AG04450 (cell line): ENCODE measurements around the gene MAK. TPM values are rescaled to one million over a fixed set of nuclear protein-coding genes. Genes with fewer than 3 reads are reported as not detected.
"Not testable (repeated sequence)": the region's sequence is repeated elsewhere in the genome, so short reads cannot be mapped to it uniquely, and the experiment has no call there.

ENCODE experiments used
- CTCF ChIA-PET: fragments of 300-600, 350-600 bp; formaldehyde crosslinking; extraction: SDS; loops from one replicate; lab custom pipeline; 2022; ENCODE audit warnings: antibody characterized with exemption, inconsistent platforms; lab: Charles Lee
- POLR2A ChIA-PET: fragments of 350-600 bp; formaldehyde crosslinking; extraction: SDS; loops from one replicate; lab custom pipeline; 2021; ENCODE audit warnings: antibody characterized with exemption, inconsistent platforms; lab: Yijun Ruan, JAX
- DNase-seq: peaks from one replicate; pipeline ENCODE4 v3.0.0-alpha.2; 2011; ENCODE audit warnings: low read depth, low spot score
- H3K27ac ChIP-seq: one replicate; pipeline ENCODE4 v1.5.1; 2012; ENCODE audit warnings: low read depth, low read length, control low read depth
- H3K27me3 ChIP-seq: one replicate; pipeline ENCODE4 v1.6.0; 2012; ENCODE audit warnings: low read length; ENCODE audit not compliant: control insufficient read depth, insufficient read depth
- H3K4me3 ChIP-seq: 2 replicates; pipeline ENCODE4 v1.5.1; 2011; ENCODE audit warnings: mild to moderate bottlenecking, low read depth, low read length, control low read depth
- H3K9me3 ChIP-seq: 2 replicates; pipeline ENCODE4 v1.5.1; 2012; ENCODE audit warnings: low read length; ENCODE audit not compliant: control insufficient read depth, insufficient read depth
- polyA plus RNA-seq: library from polyadenylated mRNA; depleted of rRNA; stranded (reverse); fragments of >200 nt; gene quantifications from 2 replicates; pipeline ENCODE4 v1.2.3, GENCODE V29; 2011
- TF ChIP-seq, protein P1 (sequence below): IDR thresholded peaks from 2 replicates; pipeline ENCODE4 v1.5.1; 2011; ENCODE audit warnings: low read depth, low read length, control low read depth, inconsistent platforms

Gene MAK
- polyA plus RNA-seq, 1 experiment = not detected

DNA sequence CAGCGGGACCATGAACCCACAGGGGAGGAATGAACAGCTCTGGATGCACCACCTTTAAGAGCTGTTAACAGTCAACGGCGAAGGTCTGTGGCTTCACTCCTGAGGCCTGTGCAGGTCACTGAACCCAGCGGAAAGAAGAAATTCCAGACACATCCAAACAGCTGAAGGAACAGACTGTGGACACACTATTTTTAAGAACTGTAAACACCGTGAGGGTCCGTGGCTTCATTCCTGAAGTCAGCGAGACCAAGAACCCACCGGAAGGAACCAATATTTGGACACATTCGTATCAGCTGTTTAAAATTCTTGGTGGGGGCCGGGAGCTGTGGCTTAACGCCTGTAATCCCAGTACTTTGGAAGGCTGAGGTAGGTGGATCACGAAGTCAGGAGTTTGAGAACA is 96.1 kb downstream of the MAK start:
- DNase-seq = no peak
- ChIA-PET POLR2A (no interaction called here), CTCF (no interaction called here)
- H3K4me3 ChIP-seq = no peak overlapping the region
- TF ChIP-seq, protein P1, sequence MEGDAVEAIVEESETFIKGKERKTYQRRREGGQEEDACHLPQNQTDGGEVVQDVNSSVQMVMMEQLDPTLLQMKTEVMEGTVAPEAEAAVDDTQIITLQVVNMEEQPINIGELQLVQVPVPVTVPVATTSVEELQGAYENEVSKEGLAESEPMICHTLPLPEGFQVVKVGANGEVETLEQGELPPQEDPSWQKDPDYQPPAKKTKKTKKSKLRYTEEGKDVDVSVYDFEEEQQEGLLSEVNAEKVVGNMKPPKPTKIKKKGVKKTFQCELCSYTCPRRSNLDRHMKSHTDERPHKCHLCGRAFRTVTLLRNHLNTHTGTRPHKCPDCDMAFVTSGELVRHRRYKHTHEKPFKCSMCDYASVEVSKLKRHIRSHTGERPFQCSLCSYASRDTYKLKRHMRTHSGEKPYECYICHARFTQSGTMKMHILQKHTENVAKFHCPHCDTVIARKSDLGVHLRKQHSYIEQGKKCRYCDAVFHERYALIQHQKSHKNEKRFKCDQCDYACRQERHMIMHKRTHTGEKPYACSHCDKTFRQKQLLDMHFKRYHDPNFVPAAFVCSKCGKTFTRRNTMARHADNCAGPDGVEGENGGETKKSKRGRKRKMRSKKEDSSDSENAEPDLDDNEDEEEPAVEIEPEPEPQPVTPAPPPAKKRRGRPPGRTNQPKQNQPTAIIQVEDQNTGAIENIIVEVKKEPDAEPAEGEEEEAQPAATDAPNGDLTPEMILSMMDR = no peak
- 0 out of 2 replicates have a peak, but pooled peaks cover 4% of the 10 kb centered on the region for H3K9me3 ChIP-seq
- H3K27ac ChIP-seq = no peak overlapping the region
- H3K27me3 ChIP-seq = no peaks in the 10 kb centered on the region

DNA sequence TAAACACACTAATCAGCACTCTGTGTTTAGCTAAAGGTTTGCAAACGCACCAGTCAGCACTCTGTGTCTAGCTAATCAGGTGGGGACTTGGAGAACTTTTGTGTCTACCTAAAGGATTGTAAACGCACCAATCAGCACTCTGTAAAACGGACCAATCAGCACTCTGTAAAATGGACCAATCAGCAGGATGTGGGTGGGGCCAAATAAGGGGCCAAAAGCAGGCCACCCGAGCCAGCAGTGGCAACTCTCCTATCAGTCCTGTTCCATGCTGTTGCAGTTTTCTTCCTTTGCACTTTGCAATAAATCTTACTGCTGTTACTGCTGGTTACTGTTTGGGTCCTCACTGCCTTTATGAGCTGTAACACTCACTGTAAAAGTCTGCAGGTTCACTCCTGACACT is 96.7 kb downstream of the MAK start:
- H3K27me3 ChIP-seq, H3K27ac ChIP-seq, CTCF ChIA-PET, POLR2A ChIA-PET, DNase-seq, H3K4me3 ChIP-seq, H3K9me3 ChIP-seq: not testable (repeated sequence)

DNA sequence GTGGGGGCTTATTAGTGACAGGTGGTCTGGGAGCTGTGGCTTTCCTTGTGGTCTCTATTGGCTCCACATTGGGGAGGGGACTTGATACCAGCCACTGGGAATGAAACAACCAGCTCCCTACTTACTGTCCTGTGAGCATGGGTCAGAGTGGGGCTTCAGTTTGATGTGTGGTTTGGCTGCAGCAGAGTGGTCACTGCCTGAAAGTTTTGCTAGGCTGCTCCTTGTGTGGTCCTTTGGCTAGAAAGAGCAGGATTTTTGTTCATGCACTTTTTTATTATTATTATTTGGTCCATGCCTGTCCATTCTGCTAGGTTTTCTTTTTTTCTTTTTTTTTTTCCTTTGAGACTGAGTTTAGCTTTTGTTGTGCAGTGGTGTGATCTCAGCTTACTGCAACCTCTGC is 98.3 kb downstream of the MAK start:
- TF ChIP-seq, protein P1 = no peak
- Histone ChIP-seq H3K27me3 (no peaks in the 10 kb centered on the region), H3K9me3 (0 out of 2 replicates have a peak, but pooled peaks cover 4% of the 10 kb centered on the region), H3K4me3 (no peak overlapping the region), H3K27ac (no peak overlapping the region)
- CTCF ChIA-PET = no interaction called here
- DNase-seq = no peak
- POLR2A ChIA-PET = no interaction called here

DNA sequence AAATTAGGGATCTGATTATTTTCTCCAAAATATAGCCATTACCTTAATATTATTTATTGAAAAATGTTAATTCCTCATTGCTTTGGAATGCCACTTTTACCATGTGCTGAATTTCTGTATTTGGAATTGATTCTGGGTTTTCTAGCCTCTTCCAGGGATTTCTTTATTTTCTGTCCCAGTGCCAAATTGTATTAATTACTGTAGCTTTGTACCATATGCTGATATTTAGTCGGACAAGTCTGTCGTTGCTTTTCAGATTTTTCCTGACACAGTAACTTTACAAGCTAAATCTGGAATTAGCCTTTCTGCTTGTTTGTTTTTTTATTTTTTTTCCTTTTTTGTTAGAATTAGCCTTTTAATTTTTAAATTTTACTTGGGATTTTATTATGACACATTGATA is 101.6 kb downstream of the MAK start:
- DNase-seq = no peak
- Histone ChIP-seq H3K27me3 (no peaks in the 10 kb centered on the region), H3K9me3 (0 out of 2 replicates have a peak, but pooled peaks cover 4% of the 10 kb centered on the region), H3K27ac (no peak overlapping the region), H3K4me3 (no peak overlapping the region)
- ChIA-PET CTCF (interaction anchor here (0.7 kb wide), 1 partner anchor 258 kb away, joined by 3 read pairs; no protein-coding TSS in a partner anchor), POLR2A (no interaction called here)
- TF ChIP-seq, protein P1 = no peak

DNA sequence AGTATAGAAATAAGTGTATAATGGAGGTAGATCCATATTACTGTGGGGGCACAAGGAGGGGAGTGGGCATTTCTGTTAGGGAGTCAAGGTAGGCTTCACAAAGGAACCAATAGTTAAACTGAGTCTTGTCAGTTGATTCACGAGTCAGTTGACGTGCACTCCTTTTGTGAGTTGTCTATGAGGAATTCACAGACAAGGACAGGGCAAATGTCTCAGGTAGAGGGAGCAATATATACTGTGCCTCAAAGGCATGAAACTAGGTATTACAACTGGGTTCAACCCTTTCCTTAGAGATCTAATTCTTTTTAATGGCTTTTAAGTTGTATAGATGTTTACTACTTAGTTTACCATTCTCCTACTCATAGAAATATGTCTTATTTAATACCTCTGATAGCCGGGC is 104.5 kb downstream of the MAK start:
- no peaks in the 10 kb centered on the region for H3K9me3 ChIP-seq
- CTCF ChIA-PET = no interaction called here
- no peak overlapping the region for H3K4me3 ChIP-seq
- POLR2A ChIA-PET = interaction anchor here (1.3 kb wide), 1 partner anchor 10 kb away, joined by 4 read pairs; no protein-coding TSS in a partner anchor
- TF ChIP-seq, protein P1 = no peak
- H3K27ac ChIP-seq = peak overlapping the region; percentile 87
- no peak for DNase-seq
- no peaks in the 10 kb centered on the region for H3K27me3 ChIP-seq
